ENCODE measurements around the gene BTBD9. TPM values are rescaled to one million over a fixed set of nuclear protein-coding genes. Genes with fewer than 3 reads are reported as not detected.
A peak's percentile ranks its signal among the peaks of the same experiment; 100 is the strongest.

BTBD9 gene
- total and polyA plus RNA-seq, 2 of the 13 experiments (the other 11 are each of a cell fraction or from before 2014, with no cell fraction given), result 1.2 to 3.0 TPM

DNA sequence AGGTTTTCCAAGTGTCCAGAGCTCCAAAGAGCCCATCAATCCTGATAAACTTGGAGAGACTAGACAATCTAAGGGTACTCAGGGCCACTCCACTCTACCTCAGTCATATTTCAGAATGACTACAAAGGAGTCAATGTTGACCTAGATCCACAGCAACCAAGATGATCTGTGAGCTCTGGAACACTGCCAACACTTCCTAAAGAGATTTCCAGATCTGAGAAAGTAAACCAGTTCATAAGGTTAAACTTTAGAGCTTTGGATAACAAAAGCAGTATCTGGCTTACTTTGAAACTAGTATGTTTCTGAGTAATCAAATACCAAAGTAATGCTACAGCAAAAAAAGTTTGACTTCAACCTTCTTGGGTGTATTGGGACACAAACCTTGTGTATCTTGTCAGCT is 122.7 kb downstream of the BTBD9 start:
- Histone ChIP-seq H3K4me1 (ENCODE audit: insufficient read depth, low read length) (peaks cover 24% of the 10 kb centered on the region), H3K79me2 (ENCODE audit: insufficient read depth, low read length) (no peaks in the 10 kb centered on the region), H3K9ac (ENCODE audit: insufficient read depth, low read depth, low read length) (no peak overlapping the region), H3K36me3 (replicated peaks in 1 of 2; ENCODE audit: control insufficient read depth in 1 of 2, insufficient read depth in 2 of 2, low read length in 2 of 2) (no peaks in the 10 kb centered on the region), H3K27me3 (ENCODE audit: control insufficient read depth in 1 of 2, insufficient read depth in 2 of 2, low read length in 2 of 2) (no peaks in the 10 kb centered on the region; a peak in 1 of 5 replicates), H2AFZ (ENCODE audit: low read length) (no peak overlapping the region), H3K27ac (ENCODE audit: extremely low read length, insufficient read depth, low read length) (no peak overlapping the region), H4K20me1 (ENCODE audit: insufficient read depth, low read length) (no peaks in the 10 kb centered on the region), H3K4me2 (ENCODE audit: low read depth, low read length) (0 out of 2 replicates have a peak overlapping the region, but pooled peaks have one; percentile 16), H3K9me3 (ENCODE audit: low read length) (no peaks in the 10 kb centered on the region), H3K4me3 (replicated peaks in 1 of 3; ENCODE audit: insufficient read depth in 1 of 3, low read depth in 2 of 3, low read length in 3 of 3) (no peak overlapping the region)
- POLR2A ChIA-PET, result no interaction called here
- no TSS peak for BruUV-seq (replicated peaks)
- CTCF ChIA-PET (ENCODE audit: low intra/inter-chr PET ratio, low total read pairs), result no interaction called here
- in situ Hi-C loops (cut with HindIII; ENCODE audit: extremely low pct_ligation_motif_present, low pct_unique_long_range_greater_than_20kb), result no loop called here
- DNase-seq (ENCODE audit: low spot score) (peak; percentile 36), ATAC-seq (peak; percentile 67), FAIRE-seq (peak; percentile 87)
- intact Hi-C loops (cut with micrococcal nuclease; ENCODE audit: unreplicated experiment), result no loop called here
- TF ChIP-seq, protein P1, sequence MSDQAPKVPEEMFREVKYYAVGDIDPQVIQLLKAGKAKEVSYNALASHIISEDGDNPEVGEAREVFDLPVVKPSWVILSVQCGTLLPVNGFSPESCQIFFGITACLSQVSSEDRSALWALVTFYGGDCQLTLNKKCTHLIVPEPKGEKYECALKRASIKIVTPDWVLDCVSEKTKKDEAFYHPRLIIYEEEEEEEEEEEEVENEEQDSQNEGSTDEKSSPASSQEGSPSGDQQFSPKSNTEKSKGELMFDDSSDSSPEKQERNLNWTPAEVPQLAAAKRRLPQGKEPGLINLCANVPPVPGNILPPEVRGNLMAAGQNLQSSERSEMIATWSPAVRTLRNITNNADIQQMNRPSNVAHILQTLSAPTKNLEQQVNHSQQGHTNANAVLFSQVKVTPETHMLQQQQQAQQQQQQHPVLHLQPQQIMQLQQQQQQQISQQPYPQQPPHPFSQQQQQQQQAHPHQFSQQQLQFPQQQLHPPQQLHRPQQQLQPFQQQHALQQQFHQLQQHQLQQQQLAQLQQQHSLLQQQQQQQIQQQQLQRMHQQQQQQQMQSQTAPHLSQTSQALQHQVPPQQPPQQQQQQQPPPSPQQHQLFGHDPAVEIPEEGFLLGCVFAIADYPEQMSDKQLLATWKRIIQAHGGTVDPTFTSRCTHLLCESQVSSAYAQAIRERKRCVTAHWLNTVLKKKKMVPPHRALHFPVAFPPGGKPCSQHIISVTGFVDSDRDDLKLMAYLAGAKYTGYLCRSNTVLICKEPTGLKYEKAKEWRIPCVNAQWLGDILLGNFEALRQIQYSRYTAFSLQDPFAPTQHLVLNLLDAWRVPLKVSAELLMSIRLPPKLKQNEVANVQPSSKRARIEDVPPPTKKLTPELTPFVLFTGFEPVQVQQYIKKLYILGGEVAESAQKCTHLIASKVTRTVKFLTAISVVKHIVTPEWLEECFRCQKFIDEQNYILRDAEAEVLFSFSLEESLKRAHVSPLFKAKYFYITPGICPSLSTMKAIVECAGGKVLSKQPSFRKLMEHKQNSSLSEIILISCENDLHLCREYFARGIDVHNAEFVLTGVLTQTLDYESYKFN (CRISPR knock-in tag; conservative IDR thresholded peaks at IDR 0.05), result peak; percentile 28; the same call in 1 of the 2 replicates
- no peak for TF ChIP-seq ZNF496 (CRISPR knock-in tag; IDR thresholded peaks at IDR 0.05; ENCODE audit: insufficient replicate concordance)
- no peak for TF ChIP-seq PREB (CRISPR knock-in tag; IDR thresholded peaks at IDR 0.05)
- no peak for TF ChIP-seq ZMYM3 (CRISPR knock-in tag; IDR thresholded peaks at IDR 0.05)
- no peak for TF ChIP-seq ZBTB21 (CRISPR knock-in tag; IDR thresholded peaks at IDR 0.05)
- no peak for TF ChIP-seq TMF1 (CRISPR knock-in tag; IDR thresholded peaks at IDR 0.05; ENCODE audit: low read depth)
- 0 out of 2 replicates have a peak, but pooled peaks have one; percentile 26 for TF ChIP-seq FOXA3 (CRISPR knock-in tag; IDR thresholded peaks at IDR 0.05)
- no peak for TF ChIP-seq MIER3 (CRISPR knock-in tag; IDR thresholded peaks at IDR 0.05; ENCODE audit: borderline replicate concordance)
- TF ChIP-seq ZBTB39 (CRISPR knock-in tag; IDR thresholded peaks at IDR 0.05), result 0 out of 2 replicates have a peak, but pooled peaks have one; percentile 79
- no peak for TF ChIP-seq SYNCRIP (IDR thresholded peaks at IDR 0.05; ENCODE audit: insufficient read depth, low read depth, low read length)
- TF ChIP-seq HNF4A (CRISPR knock-in tag; IDR thresholded peaks at IDR 0.05), result peak; percentile 62
- no peak for TF ChIP-seq SOX13 (IDR thresholded peaks at IDR 0.05)
- TF ChIP-seq SOX13 (CRISPR knock-in tag; conservative IDR thresholded peaks at IDR 0.05 in 1 of 2, IDR thresholded peaks at IDR 0.05 in 1 of 2), result peak in 1 of 2 experiments; percentile 49; a peak in 2 of 4 replicates
- TF ChIP-seq NFE2L1 (CRISPR knock-in tag; IDR thresholded peaks at IDR 0.05; ENCODE audit: borderline replicate concordance), result no peak
- no peak for TF ChIP-seq DMAP1 (CRISPR knock-in tag; IDR thresholded peaks at IDR 0.05)
- TF ChIP-seq, protein P2, sequence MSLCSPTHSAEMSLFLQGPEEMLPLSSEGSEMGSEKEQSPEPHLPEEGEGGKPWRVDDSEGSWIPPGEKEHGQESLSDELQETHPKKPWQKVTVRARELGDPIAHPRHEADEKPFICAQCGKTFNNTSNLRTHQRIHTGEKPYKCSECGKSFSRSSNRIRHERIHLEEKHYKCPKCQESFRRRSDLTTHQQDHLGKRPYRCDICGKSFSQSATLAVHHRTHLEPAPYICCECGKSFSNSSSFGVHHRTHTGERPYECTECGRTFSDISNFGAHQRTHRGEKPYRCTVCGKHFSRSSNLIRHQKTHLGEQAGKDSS (CRISPR knock-in tag; IDR thresholded peaks at IDR 0.05; ENCODE audit: borderline replicate concordance, low read depth), result no peak
- TF ChIP-seq HHEX (CRISPR knock-in tag; IDR thresholded peaks at IDR 0.05), result no peak
- TF ChIP-seq CHD2 (IDR thresholded peaks at IDR 0.05; ENCODE audit: low read depth, low read length), result no peak
- TF ChIP-seq RBM39 (IDR thresholded peaks at IDR 0.05; ENCODE audit: low read depth, low read length, poor library complexity, severe bottlenecking), result no peak
